T-helper 1 cell (primary cell): ENCODE measurements around the gene HCFC1R1.

Experiments used
- DNase-seq, 5 donors: peaks; one replicate each; pipeline ENCODE4 v3.0.0-alpha.2; 2012 to 2020

Gene HCFC1R1

GRCh38 chr16:3035289-3035971 is 11.7 kb upstream of the HCFC1R1 start:
- no peak for DNase-seq

- no peak for DNase-seq
These were observed 8.9 kb upstream of the HCFC1R1 start for GRCh38 chr16:3032624-3033023.

- DNase-seq: no peak
These were observed 6.8 kb upstream of the HCFC1R1 start for GRCh38 chr16:3030222-3031212.

- peak in 1 of 5 donors; percentile 69 for DNase-seq
These were observed 5.9 kb upstream of the HCFC1R1 start for GRCh38 chr16:3029491-3030221.

GRCh38 chr16:3028716-3029319 is 5.1 kb upstream of the HCFC1R1 start:
- DNase-seq: no peak

- DNase-seq: peak; percentile 79 to 87 (median 86)
These were observed 4.4 kb upstream of the HCFC1R1 start for GRCh38 chr16:3027983-3028715.

GRCh38 chr16:3027489-3027795 is 3.7 kb upstream of the HCFC1R1 start:
- DNase-seq: no peak

- no peak for DNase-seq
These were observed 3.1 kb upstream of the HCFC1R1 start for GRCh38 chr16:3026609-3027488.

- DNase-seq: no peak
These were observed 2.2 kb upstream of the HCFC1R1 start for GRCh38 chr16:3026003-3026378.

- no peak for DNase-seq
These were observed 1.6 kb upstream of the HCFC1R1 start for GRCh38 chr16:3025032-3026002.

- DNase-seq: no peak
These were observed 400 bp downstream of the HCFC1R1 start for GRCh38 chr16:3023415-3023668.

GRCh38 chr16:3022684-3023414 is 893 bp downstream of the HCFC1R1 start:
- DNase-seq: no peak

- DNase-seq: peak; percentile 48 to 72 (median 64)
These were observed 1.5 kb downstream of the HCFC1R1 start for GRCh38 chr16:3022208-3022683.

GRCh38 chr16:3021449-3022207 is 2.1 kb downstream of the HCFC1R1 start:
- peak; percentile 51 to 76 (median 64) for DNase-seq

GRCh38 chr16:3020604-3021448 is 2.9 kb downstream of the HCFC1R1 start:
- DNase-seq: peak; percentile 33 to 72 (median 63)

GRCh38 chr16:3020247-3020603 is 3.5 kb downstream of the HCFC1R1 start, which contains the start of gene TNFRSF12A:
Gene TNFRSF12A (plus strand): TSS chr16:3020368. CDS start chr16:3020398, 30 bp downstream.
- DNase-seq: peak; percentile 50 to 81 (median 53)

GRCh38 chr16:3019594-3020246 is 4.0 kb downstream of the HCFC1R1 start:
- no peak for DNase-seq
